K562 (cell line): Measurements from ENCODE around the gene SGSH. TPM values are rescaled to one million over a fixed set of nuclear protein-coding genes. Genes with fewer than 3 reads are reported as not detected.
A peak's percentile ranks its signal among the peaks of the same experiment; 100 is the strongest.
"Not testable (repeated sequence)": the region's sequence is repeated elsewhere in the genome, so short reads cannot be mapped to it uniquely, and the experiment has no call there.

Experiments used
- ATAC-seq: fragments of 200-7000 bp; cut with Tn5 transposase; 3 replicates; pipeline ENCODE4 v1.9.1; 2020; ENCODE audit warnings: moderate library complexity
- BruUV-seq: library from RNA; stranded (reverse); fragments of 400-500 nt; replicated peaks from 2 replicates; lab custom pipeline; 2021; lab: Mats Ljungman, UMichigan
- CTCF ChIA-PET: fragments of 300-600 bp; formaldehyde crosslinking; extraction: SDS; loops from one replicate; lab custom pipeline; 2021; ENCODE audit warnings: low intra/inter-chr PET ratio; lab: Yijun Ruan, JAX
- POLR2A ChIA-PET: fragments of 300-600, 350-650 bp; sonication (Branson Sonifier 250); formaldehyde crosslinking; extraction: SDS; loops from one replicate; lab custom pipeline; 2021; ENCODE audit warnings: antibody characterized with exemption, inconsistent platforms; lab: Yijun Ruan, JAX
- DNase-seq, 4 experiments: peaks; one replicate each; pipeline versions ENCODE4 v3.0.0 to v3.0.0-alpha.2; 2011 to 2018; ENCODE audit warnings: low spot score in 3 of 4, mixed read lengths in 3 of 4; ENCODE audit errors: extremely low read depth in 1 of 4
- FAIRE-seq: peaks from 2 replicates; lab custom pipeline; 2011; peaks lifted over from hg19 to GRCh38; lab: Jason Lieb, UNC
- H2AFZ ChIP-seq: 2 replicates; pipeline ENCODE4 v1.6.0; 2011; ENCODE audit warnings: low read depth, low read length, control low read depth, inconsistent platforms
- H3K27ac ChIP-seq: fragments of 200-600 bp; 3 replicates; pipeline ENCODE4 v1.8.0; 2011; ENCODE audit warnings: low read depth, mild to moderate bottlenecking, control low read depth, inconsistent platforms, low read length, moderate library complexity, mixed read lengths; ENCODE audit errors: extremely low read depth
- H3K27me3 ChIP-seq, 2 experiments: fragments of 300-600 bp in 1 of 2; 2 replicates in 1 of 2; 3 replicates in 1 of 2; pipeline versions ENCODE4 v1.6.0 to v1.8.0; 2011; ENCODE audit warnings: inconsistent platforms in 2 of 2, low read length in 2 of 2, mild to moderate bottlenecking in 1 of 2, mixed read lengths in 1 of 2, moderate library complexity in 1 of 2; ENCODE audit not compliant: control insufficient read depth in 2 of 2, insufficient read depth in 2 of 2
- H3K36me3 ChIP-seq: fragments of 300-600 bp; 3 replicates; pipeline ENCODE4 v1.8.0; 2011; ENCODE audit warnings: mild to moderate bottlenecking, low read length, inconsistent platforms; ENCODE audit not compliant: control insufficient read depth, insufficient read depth
- H3K4me1 ChIP-seq, 2 experiments: fragments of 200-600 bp in 1 of 2; replicated peaks in 1 of 2; 2 replicates in 1 of 2; 3 replicates in 1 of 2; pipeline versions ENCODE4 v1.5.1 to v1.8.0; 2011; ENCODE audit warnings: inconsistent platforms in 2 of 2, low read length in 2 of 2, mild to moderate bottlenecking in 1 of 2, mixed read lengths in 1 of 2, moderate library complexity in 1 of 2; ENCODE audit not compliant: control insufficient read depth in 2 of 2, insufficient read depth in 2 of 2
- H3K4me2 ChIP-seq: 2 replicates; pipeline ENCODE4 v1.6.1; 2011; ENCODE audit warnings: low read length, control low read depth, inconsistent platforms, mixed read lengths; ENCODE audit not compliant: insufficient read depth
- H3K4me3 ChIP-seq: fragments of 200-600 bp; sonication (generic), shearing (Covaris generic); 2 replicates; pipeline ENCODE4 v1.5.1; 2016; ENCODE audit warnings: control low read depth, inconsistent platforms
- H3K79me2 ChIP-seq: fragments of 200-600 bp; 3 replicates; pipeline ENCODE4 v1.8.0; 2011; ENCODE audit warnings: low read length, inconsistent platforms; ENCODE audit not compliant: control insufficient read depth, insufficient read depth
- H3K9ac ChIP-seq, 2 experiments: 2 replicates each; pipeline versions ENCODE4 v1.6.0 to v1.6.1; 2011; ENCODE audit warnings: low read depth in 2 of 2, low read length in 2 of 2, control low read depth in 1 of 2, inconsistent platforms in 1 of 2, mild to moderate bottlenecking in 1 of 2, mixed read lengths in 1 of 2; ENCODE audit not compliant: insufficient read depth in 1 of 2
- H3K9me1 ChIP-seq: one replicate; pipeline ENCODE4 v1.6.0; 2011; ENCODE audit warnings: inconsistent platforms, mild to moderate bottlenecking, low read length, moderate library complexity; ENCODE audit not compliant: control insufficient read depth, insufficient read depth
- H3K9me3 ChIP-seq: replicated peaks from 2 replicates; pipeline ENCODE4 v1.5.1; 2011; ENCODE audit warnings: low read depth, low read length, inconsistent platforms; ENCODE audit not compliant: control insufficient read depth, insufficient read depth
- H4K20me1 ChIP-seq: replicated peaks from 2 replicates; pipeline ENCODE4 v1.6.1; 2011; ENCODE audit warnings: low read length, inconsistent platforms, mixed read lengths; ENCODE audit not compliant: control insufficient read depth, insufficient read depth
- ESRRB ChIP-seq: fragments of 250-450 bp; sonication (Bioruptor Pico); IDR thresholded peaks from 2 replicates; pipeline ENCODE4 v1.5.0; 2020; ENCODE audit warnings: mild to moderate bottlenecking, moderate library complexity, borderline replicate concordance
- FOXP1 ChIP-seq: sonication (generic); formaldehyde crosslinking; IDR thresholded peaks from 2 replicates; pipeline ENCODE4 v1.8.0; 2022; ENCODE audit warnings: mild to moderate bottlenecking, missing genetic modification reagents
- HMGN3 ChIP-seq: IDR thresholded peaks from 2 replicates; pipeline ENCODE4 v1.6.1; 2011; ENCODE audit warnings: borderline replicate concordance, low read depth, mild to moderate bottlenecking, mixed read lengths, low read length; ENCODE audit not compliant: insufficient read length; ENCODE audit errors: extremely low read depth
- NFATC3 ChIP-seq: fragments of 450-650 bp; IDR thresholded peaks from 2 replicates; pipeline ENCODE4 v1.6.1; 2017; ENCODE audit warnings: mild to moderate bottlenecking
- RFX7 ChIP-seq: fragments of 250-450 bp; sonication (Bioruptor Pico); IDR thresholded peaks from 2 replicates; pipeline ENCODE4 v1.5.1; 2021; ENCODE audit warnings: mild to moderate bottlenecking
- TEAD2 ChIP-seq: fragments of 450-650 bp; IDR thresholded peaks from 2 replicates; pipeline ENCODE4 v1.6.1; 2016; ENCODE audit warnings: missing genetic modification characterization, control low read depth, missing compliant biosample characterization
- YBX1 ChIP-seq: fragments of 450-650 bp; IDR thresholded peaks from 2 replicates; pipeline ENCODE4 v1.7.1; 2016; ENCODE audit warnings: mild to moderate bottlenecking
- ZNF263 ChIP-seq: sonication (generic); formaldehyde crosslinking; IDR thresholded peaks from 2 replicates; pipeline ENCODE4 v1.8.0; 2022; ENCODE audit warnings: mild to moderate bottlenecking, missing genetic modification reagents, borderline replicate concordance
- WGBS: fragments of 100-300 bp; shearing (Covaris generic); methylation state at CpG from one replicate; pipeline ENCODE4 v1.1.6; 2016; ENCODE audit warnings: low coverage, mixed read lengths; ENCODE audit not compliant: insufficient coverage; ENCODE audit errors: missing lambda C conversion rate; 5-methylcytosine and 5-hydroxymethylcytosine counted together
- in situ Hi-C: fragments of 300-500 bp; cut with MboI; formaldehyde crosslinking; loops from 4 replicates; pipeline ENCODE4 v1.15.0; 2018; ENCODE audit warnings: inconsistent platforms, mixed read lengths
- intact Hi-C: fragments of 100-400 bp; cut with micrococcal nuclease; formaldehyde crosslinking; loops from 2 replicates; pipeline ENCODE4 v1.14.2; 2022
- polyA plus RNA-seq, 8 experiments: library from polyadenylated mRNA; depleted of rRNA in 4 of 8; stranded (reverse) in 5 of 8; unstranded in 3 of 8; fragments of >200 nt; fragmentation: Nextera tagmentation in 2 of 8; fragmentation: Illumina TruSeq in 1 of 8; extraction: Ambion mirVana in 2 of 8; extraction: Trizol in 1 of 8; gene quantifications; 2 replicates each; pipeline versions ENCODE4 v1.2.1 to v1.2.3, GENCODE V29; 2011 to 2014; ENCODE audit warnings: inconsistent platforms in 1 of 8, missing spikeins in 1 of 8
- total RNA-seq, 7 experiments: library from RNA; depleted of rRNA in 6 of 7; stranded (reverse); fragments of >200 nt in 6 of 7; fragmentation: Illumina TruSeq in 2 of 7; extraction: Trizol in 2 of 7; gene quantifications; 2 replicates each; pipeline versions ENCODE4 v1.2.1 to v1.2.3, GENCODE V29; 2011 to 2021; ENCODE audit warnings: low replicate concordance in 1 of 7
- TF ChIP-seq, protein P1 (sequence below): fragments of 450-650 bp; IDR thresholded peaks from 2 replicates; pipeline ENCODE4 v1.6.1; 2016; ENCODE audit warnings: borderline replicate concordance
- TF ChIP-seq, protein P2 (sequence below): sonication (generic); formaldehyde crosslinking; IDR thresholded peaks from 2 replicates; pipeline ENCODE4 v1.5.0; 2020; ENCODE audit warnings: missing genetic modification reagents
- TF ChIP-seq, protein P3 (sequence below): sonication (generic); formaldehyde crosslinking; IDR thresholded peaks from 2 replicates; pipeline ENCODE4 v1.9.0; 2022; ENCODE audit warnings: mild to moderate bottlenecking, missing genetic modification reagents

Gene SGSH
- total and polyA plus RNA-seq, 9 of the 15 experiments (the other 6 are each of a cell fraction or from before 2014, with no cell fraction given): 0.25 to 15.7 (median 4.9) TPM

DNA sequence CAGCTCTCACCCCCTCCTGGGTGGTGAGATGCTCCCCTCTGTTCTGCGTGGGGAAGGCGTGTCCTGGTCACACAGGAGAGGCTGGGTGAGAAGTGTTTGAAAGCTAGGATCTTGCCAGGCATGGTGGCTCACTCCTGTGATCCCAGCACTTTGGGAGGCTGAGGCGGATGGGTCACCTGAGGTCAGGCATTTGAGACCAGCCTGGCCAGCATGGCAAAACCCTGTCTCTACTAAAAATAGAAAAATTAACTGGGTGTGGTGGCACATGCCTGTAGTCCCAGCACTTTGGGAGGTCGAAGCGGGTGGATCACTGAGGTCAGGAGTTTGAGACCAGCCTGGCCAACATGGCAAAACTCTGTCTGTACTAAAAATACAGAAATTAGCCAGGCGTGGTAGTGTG lies 24.3 kb upstream of the SGSH start:
- H3K9ac ChIP-seq: peak overlapping the region in 1 of 2 experiments; percentile 6; a peak in 1 of 4 replicates
- CTCF ChIA-PET, BruUV-seq, DNase-seq, H3K9me1 ChIP-seq, H3K79me2 ChIP-seq, H3K9me3 ChIP-seq, H4K20me1 ChIP-seq, ATAC-seq, H3K4me2 ChIP-seq, H3K4me3 ChIP-seq, intact Hi-C loops, H2AFZ ChIP-seq, H3K27ac ChIP-seq, H3K27me3 ChIP-seq, H3K36me3 ChIP-seq, in situ Hi-C loops, FAIRE-seq: not testable (repeated sequence)
- POLR2A ChIA-PET: interaction anchor here (0.9 kb wide), 1 partner anchor 14 kb away, joined by 3 read pairs; no protein-coding TSS in a partner anchor
- 76% methylated on average over 6 of the region's 6 CpGs for WGBS
- H3K4me1 ChIP-seq: peaks cover 0 to 42% of the 10 kb centered on the region in 2 experiments; a peak in 3 of 5 replicates

DNA sequence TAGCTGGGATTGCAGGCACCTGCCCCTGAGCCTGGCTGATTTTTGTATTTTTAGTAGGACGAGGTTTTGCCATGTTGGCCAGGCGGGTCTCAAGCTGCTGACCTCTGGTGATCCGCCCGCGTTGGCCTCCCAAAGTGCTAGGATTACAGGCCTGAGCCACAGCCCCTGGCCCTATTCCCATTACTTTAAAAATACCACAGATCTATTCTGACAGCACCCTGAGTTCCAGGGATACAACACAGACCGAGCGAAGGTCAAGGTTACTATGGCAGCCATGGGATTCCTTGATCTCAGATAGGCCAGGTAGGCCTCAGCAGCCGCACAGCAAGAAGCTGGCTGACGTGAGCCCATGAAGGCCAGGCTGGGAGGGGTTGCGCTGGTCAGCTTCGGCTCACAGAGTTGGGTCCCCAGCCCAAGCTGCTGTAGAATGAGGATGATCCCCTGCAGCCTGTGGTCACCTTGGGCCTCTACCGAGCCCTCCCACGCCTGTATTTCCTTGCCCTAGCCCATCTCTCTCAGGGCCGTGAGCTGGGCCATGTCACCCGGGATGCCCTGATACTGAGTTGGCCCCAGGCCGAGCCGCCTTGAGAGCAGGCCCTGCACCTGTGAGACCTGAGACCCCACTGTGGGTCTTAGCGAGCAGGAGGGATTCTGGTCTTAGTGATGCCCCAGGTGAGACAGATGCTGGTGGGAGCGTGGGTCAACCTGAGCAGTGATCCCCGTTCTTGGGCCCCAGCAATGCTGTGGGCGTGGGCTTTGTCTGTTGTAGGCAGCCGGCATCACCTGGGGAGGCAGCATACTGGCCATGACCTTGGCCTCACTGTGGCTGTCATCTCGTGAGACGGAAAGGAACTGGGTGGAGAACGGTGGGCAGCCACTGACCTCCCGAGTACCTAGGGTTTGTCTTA lies 23.6 kb upstream of the SGSH start:
- H2AFZ ChIP-seq: no peak overlapping the region
- ChIA-PET CTCF (interaction anchor here (0.6 kb wide), 1 partner anchor 89 kb away, joined by 3 read pairs; no protein-coding TSS in a partner anchor), POLR2A (interaction anchor here (0.5 to 0.9 kb wide), 3 partner anchors 14 to 349 kb away, joined by 3 read pairs; no protein-coding TSS in a partner anchor)
- no peak overlapping the region for H3K4me3 ChIP-seq
- no peaks in the 10 kb centered on the region for H3K27me3 ChIP-seq
- DNase-seq (no peak), ATAC-seq (no peak), FAIRE-seq (no peak)
- H3K79me2 ChIP-seq: no peaks in the 10 kb centered on the region
- H3K4me1 ChIP-seq: peaks cover 0 to 35% of the 10 kb centered on the region in 2 experiments; a peak in 2 of 5 replicates
- in situ Hi-C loops: no loop called here
- H4K20me1 ChIP-seq: no peaks in the 10 kb centered on the region
- H3K4me2 ChIP-seq: no peak overlapping the region
- no peaks in the 10 kb centered on the region for H3K9me3 ChIP-seq
- no TSS peak for BruUV-seq
- H3K9ac ChIP-seq: peak overlapping the region in 1 of 2 experiments; percentile 6; a peak in 1 of 4 replicates
- no peaks in the 10 kb centered on the region for H3K9me1 ChIP-seq
- intact Hi-C loops: no loop called here
- 76% methylated on average over 26 of the region's 26 CpGs for WGBS
- H3K36me3 ChIP-seq: no peaks in the 10 kb centered on the region
- H3K27ac ChIP-seq: no peak overlapping the region
- TF ChIP-seq YBX1 (no peak), NFATC3 (no peak), TEAD2 (tag) (no peak), FOXP1 (CRISPR knock-in tag) (no peak), RFX7 (no peak), ZNF263 (CRISPR knock-in tag) (no peak), ESRRB (CRISPR knock-in tag) (no peak), HMGN3 (no peak)
- TF ChIP-seq, protein P1, sequence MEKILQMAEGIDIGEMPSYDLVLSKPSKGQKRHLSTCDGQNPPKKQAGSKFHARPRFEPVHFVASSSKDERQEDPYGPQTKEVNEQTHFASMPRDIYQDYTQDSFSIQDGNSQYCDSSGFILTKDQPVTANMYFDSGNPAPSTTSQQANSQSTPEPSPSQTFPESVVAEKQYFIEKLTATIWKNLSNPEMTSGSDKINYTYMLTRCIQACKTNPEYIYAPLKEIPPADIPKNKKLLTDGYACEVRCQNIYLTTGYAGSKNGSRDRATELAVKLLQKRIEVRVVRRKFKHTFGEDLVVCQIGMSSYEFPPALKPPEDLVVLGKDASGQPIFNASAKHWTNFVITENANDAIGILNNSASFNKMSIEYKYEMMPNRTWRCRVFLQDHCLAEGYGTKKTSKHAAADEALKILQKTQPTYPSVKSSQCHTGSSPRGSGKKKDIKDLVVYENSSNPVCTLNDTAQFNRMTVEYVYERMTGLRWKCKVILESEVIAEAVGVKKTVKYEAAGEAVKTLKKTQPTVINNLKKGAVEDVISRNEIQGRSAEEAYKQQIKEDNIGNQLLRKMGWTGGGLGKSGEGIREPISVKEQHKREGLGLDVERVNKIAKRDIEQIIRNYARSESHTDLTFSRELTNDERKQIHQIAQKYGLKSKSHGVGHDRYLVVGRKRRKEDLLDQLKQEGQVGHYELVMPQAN: no peak
- TF ChIP-seq, protein P2, sequence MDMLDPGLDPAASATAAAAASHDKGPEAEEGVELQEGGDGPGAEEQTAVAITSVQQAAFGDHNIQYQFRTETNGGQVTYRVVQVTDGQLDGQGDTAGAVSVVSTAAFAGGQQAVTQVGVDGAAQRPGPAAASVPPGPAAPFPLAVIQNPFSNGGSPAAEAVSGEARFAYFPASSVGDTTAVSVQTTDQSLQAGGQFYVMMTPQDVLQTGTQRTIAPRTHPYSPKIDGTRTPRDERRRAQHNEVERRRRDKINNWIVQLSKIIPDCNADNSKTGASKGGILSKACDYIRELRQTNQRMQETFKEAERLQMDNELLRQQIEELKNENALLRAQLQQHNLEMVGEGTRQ (CRISPR knock-in tag): no peak
- TF ChIP-seq, protein P3, sequence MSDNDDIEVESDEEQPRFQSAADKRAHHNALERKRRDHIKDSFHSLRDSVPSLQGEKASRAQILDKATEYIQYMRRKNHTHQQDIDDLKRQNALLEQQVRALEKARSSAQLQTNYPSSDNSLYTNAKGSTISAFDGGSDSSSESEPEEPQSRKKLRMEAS (CRISPR knock-in tag): no peak
